ENCODE data around the gene METRN.

METRN gene

DNA sequence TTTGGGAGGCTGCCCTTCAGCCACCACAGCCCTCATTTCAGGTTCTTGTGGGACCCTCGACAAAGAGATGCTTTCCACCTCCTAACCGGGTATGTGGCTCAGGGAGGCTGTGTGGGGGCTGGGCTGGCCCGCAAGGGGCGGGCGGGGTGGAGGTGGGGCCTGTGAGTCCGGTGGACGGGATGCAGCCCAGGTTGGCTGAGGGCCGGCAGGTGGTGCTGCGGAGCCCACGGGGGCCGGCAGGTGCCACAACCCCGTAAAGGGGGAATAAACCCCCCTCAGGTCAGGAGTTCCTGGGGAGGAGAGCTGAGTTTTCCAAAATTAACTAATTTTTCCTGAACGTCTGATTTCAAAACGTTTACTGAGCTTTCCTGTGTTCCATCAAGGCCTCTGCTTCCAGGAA, 30.8 kb downstream of the METRN start:
- Histone ChIP-seq H3K4me3 (ENCODE audit: severe bottlenecking) (no peak overlapping the region), H3K27ac (ENCODE audit: poor library complexity, severe bottlenecking) (no peak overlapping the region), H3K4me1 (ENCODE audit: insufficient read depth, poor library complexity, severe bottlenecking) (peaks cover 3% of the 10 kb centered on the region), H3K9me3 (ENCODE audit: severe bottlenecking) (no peaks in the 10 kb centered on the region), H3K36me3 (ENCODE audit: low read depth) (no peaks in the 10 kb centered on the region), H3K27me3 (ENCODE audit: insufficient read depth, poor library complexity, severe bottlenecking) (no peaks in the 10 kb centered on the region)
- DNase-seq (ENCODE audit: low spot score) (no peak), ATAC-seq (ENCODE audit: low read depth) (peak; percentile 50; the same call in 2 of the 3 replicates)
- TF ChIP-seq, protein P1, sequence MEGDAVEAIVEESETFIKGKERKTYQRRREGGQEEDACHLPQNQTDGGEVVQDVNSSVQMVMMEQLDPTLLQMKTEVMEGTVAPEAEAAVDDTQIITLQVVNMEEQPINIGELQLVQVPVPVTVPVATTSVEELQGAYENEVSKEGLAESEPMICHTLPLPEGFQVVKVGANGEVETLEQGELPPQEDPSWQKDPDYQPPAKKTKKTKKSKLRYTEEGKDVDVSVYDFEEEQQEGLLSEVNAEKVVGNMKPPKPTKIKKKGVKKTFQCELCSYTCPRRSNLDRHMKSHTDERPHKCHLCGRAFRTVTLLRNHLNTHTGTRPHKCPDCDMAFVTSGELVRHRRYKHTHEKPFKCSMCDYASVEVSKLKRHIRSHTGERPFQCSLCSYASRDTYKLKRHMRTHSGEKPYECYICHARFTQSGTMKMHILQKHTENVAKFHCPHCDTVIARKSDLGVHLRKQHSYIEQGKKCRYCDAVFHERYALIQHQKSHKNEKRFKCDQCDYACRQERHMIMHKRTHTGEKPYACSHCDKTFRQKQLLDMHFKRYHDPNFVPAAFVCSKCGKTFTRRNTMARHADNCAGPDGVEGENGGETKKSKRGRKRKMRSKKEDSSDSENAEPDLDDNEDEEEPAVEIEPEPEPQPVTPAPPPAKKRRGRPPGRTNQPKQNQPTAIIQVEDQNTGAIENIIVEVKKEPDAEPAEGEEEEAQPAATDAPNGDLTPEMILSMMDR (IDR thresholded peaks at IDR 0.05; ENCODE audit: poor library complexity, severe bottlenecking) = peak; percentile 58

DNA sequence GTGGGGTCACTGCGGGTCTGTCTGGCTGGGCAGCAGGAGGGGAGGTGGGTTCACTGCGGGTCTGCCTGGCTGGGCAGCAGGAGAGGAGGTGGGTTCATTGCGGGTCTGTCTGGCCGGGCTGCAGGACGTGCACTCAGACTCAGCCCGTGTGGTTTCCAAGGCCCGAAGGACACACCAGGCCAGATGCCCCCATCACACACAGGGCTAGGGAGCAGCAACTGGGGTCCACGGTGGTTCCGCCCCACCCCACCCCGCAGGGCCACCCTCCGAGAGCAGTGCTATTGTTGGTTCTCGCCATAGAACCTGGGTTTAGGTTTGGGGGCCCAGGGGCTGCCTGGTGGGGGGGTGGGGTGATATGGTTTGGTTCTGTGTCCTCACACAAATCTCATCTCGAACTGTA, 31.7 kb downstream of the METRN start:
- no peak overlapping the region for H3K4me3 ChIP-seq (ENCODE audit: severe bottlenecking)
- H3K27me3 ChIP-seq (ENCODE audit: insufficient read depth, poor library complexity, severe bottlenecking) = no peaks in the 10 kb centered on the region
- H3K9me3 ChIP-seq (ENCODE audit: severe bottlenecking) = no peaks in the 10 kb centered on the region
- H3K27ac ChIP-seq (ENCODE audit: poor library complexity, severe bottlenecking) = no peak overlapping the region
- ATAC-seq (ENCODE audit: low read depth) = no peak
- no peak for DNase-seq (ENCODE audit: low spot score)
- TF ChIP-seq, protein P1 (IDR thresholded peaks at IDR 0.05; ENCODE audit: poor library complexity, severe bottlenecking) = no peak
- peaks cover 3% of the 10 kb centered on the region for H3K4me1 ChIP-seq (ENCODE audit: insufficient read depth, poor library complexity, severe bottlenecking)
- H3K36me3 ChIP-seq (ENCODE audit: low read depth) = no peaks in the 10 kb centered on the region

GRCh38 chr16:747978-748746, 33.2 kb downstream of the METRN start:
- Histone ChIP-seq H3K27ac (ENCODE audit: poor library complexity, severe bottlenecking) (no peak overlapping the region), H3K36me3 (ENCODE audit: low read depth) (no peaks in the 10 kb centered on the region), H3K4me1 (ENCODE audit: insufficient read depth, poor library complexity, severe bottlenecking) (peaks cover 3% of the 10 kb centered on the region), H3K27me3 (ENCODE audit: insufficient read depth, poor library complexity, severe bottlenecking) (no peaks in the 10 kb centered on the region), H3K9me3 (ENCODE audit: severe bottlenecking) (no peaks in the 10 kb centered on the region), H3K4me3 (ENCODE audit: severe bottlenecking) (no peak overlapping the region)
- TF ChIP-seq, protein P1 (IDR thresholded peaks at IDR 0.05; ENCODE audit: poor library complexity, severe bottlenecking) = no peak
- ATAC-seq (ENCODE audit: low read depth) = no peak
- no peak for DNase-seq (ENCODE audit: low spot score)

DNA sequence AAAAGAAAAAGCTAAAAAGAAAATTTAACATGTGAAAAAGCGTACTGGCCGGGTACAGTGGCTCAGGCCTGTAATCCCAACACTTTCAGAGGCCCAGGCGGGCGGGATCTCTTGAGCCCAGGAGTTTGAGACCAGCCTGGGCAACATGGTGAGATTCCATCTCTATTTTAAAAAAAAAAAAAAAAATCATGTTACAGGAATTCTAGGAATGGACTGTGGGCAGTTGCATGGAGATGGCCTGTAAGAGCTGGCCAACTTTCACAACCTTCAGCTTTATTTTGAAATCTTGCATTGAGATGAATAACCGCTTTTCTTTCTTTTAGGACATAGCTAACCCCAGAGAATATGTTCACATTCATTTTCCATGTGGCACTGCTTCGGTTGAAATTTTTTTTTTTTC, 34.1 kb downstream of the METRN start:
- TF ChIP-seq, protein P1 (IDR thresholded peaks at IDR 0.05; ENCODE audit: poor library complexity, severe bottlenecking) = no peak
- Histone ChIP-seq H3K27ac (ENCODE audit: poor library complexity, severe bottlenecking) (peak overlapping the region; percentile 16), H3K4me1 (ENCODE audit: insufficient read depth, poor library complexity, severe bottlenecking) (peaks cover 3% of the 10 kb centered on the region), H3K36me3 (ENCODE audit: low read depth) (no peaks in the 10 kb centered on the region), H3K9me3 (ENCODE audit: severe bottlenecking) (no peaks in the 10 kb centered on the region), H3K27me3 (ENCODE audit: insufficient read depth, poor library complexity, severe bottlenecking) (no peaks in the 10 kb centered on the region), H3K4me3 (ENCODE audit: severe bottlenecking) (no peak overlapping the region)
- ATAC-seq (ENCODE audit: low read depth) = peak; percentile 35
- no peak for DNase-seq (ENCODE audit: low spot score)

- TF ChIP-seq, protein P1 (IDR thresholded peaks at IDR 0.05; ENCODE audit: poor library complexity, severe bottlenecking) = no peak
- ATAC-seq (ENCODE audit: low read depth) (no peak), DNase-seq (ENCODE audit: low spot score) (no peak)
- Histone ChIP-seq H3K4me3 (ENCODE audit: severe bottlenecking) (no peak overlapping the region), H3K27me3 (ENCODE audit: insufficient read depth, poor library complexity, severe bottlenecking) (no peaks in the 10 kb centered on the region), H3K4me1 (ENCODE audit: insufficient read depth, poor library complexity, severe bottlenecking) (peaks cover 10% of the 10 kb centered on the region), H3K27ac (ENCODE audit: poor library complexity, severe bottlenecking) (no peak overlapping the region), H3K9me3 (ENCODE audit: severe bottlenecking) (no peaks in the 10 kb centered on the region), H3K36me3 (ENCODE audit: low read depth) (no peaks in the 10 kb centered on the region)
Measured at GRCh38 chr16:750485-750884, 35.6 kb downstream of the METRN start.
